CD4-positive, alpha-beta T cell treated with Interleukin-6 at 100 ng/mL for 8 hours (primary cell): Measurements from ENCODE around the gene STX18.
"Not testable (repeated sequence)": the region's sequence is repeated elsewhere in the genome, so short reads cannot be mapped to it uniquely, and the experiment has no call there.

Source experiments
- DNase-seq: peaks from one replicate; pipeline ENCODE4 v3.0.0-alpha.2; 2020; ENCODE audit warnings: mixed read lengths, low spot score

STX18 gene

GRCh38 chr4:4437798-4438470 is 103.9 kb downstream of the STX18 start:
- no peak for DNase-seq

GRCh38 chr4:4436244-4436823 is 105.5 kb downstream of the STX18 start:
- DNase-seq: no peak

- DNase-seq: no peak
Observed at GRCh38 chr4:4433941-4434340, 107.9 kb downstream of the STX18 start.

- no peak for DNase-seq
Observed at GRCh38 chr4:4432341-4433125, 109.3 kb downstream of the STX18 start.

GRCh38 chr4:4430492-4431195 is 111.2 kb downstream of the STX18 start:
- peak; percentile 47 for DNase-seq

GRCh38 chr4:4428966-4429875 is 112.6 kb downstream of the STX18 start:
- no peak for DNase-seq

GRCh38 chr4:4427886-4428285 is 114.0 kb downstream of the STX18 start:
- no peak for DNase-seq

GRCh38 chr4:4427121-4427870 is 114.6 kb downstream of the STX18 start:
- no peak for DNase-seq

GRCh38 chr4:4426511-4427120 is 115.2 kb downstream of the STX18 start:
- no peak for DNase-seq

- DNase-seq: no peak
Observed at GRCh38 chr4:4425696-4426095, 116.2 kb downstream of the STX18 start.

GRCh38 chr4:4425119-4425690 is 116.6 kb downstream of the STX18 start:
- no peak for DNase-seq

GRCh38 chr4:4424499-4425115 is 117.2 kb downstream of the STX18 start:
- no peak for DNase-seq

GRCh38 chr4:4423706-4424498 is 117.9 kb downstream of the STX18 start:
- no peak for DNase-seq

- DNase-seq: no peak
Observed at GRCh38 chr4:4422856-4423499, 118.9 kb downstream of the STX18 start.

GRCh38 chr4:4422117-4422516 is 119.7 kb downstream of the STX18 start:
- DNase-seq: not testable (repeated sequence)

GRCh38 chr4:4421356-4421755 is 120.5 kb downstream of the STX18 start:
- no peak for DNase-seq

- no peak for DNase-seq
Observed at GRCh38 chr4:4420421-4420820, 121.4 kb downstream of the STX18 start.

- DNase-seq: no peak
Observed at GRCh38 chr4:4419896-4420295, 122.0 kb downstream of the STX18 start.
